ENCODE results near the gene EPHB1. TPM values are rescaled to one million over a fixed set of nuclear protein-coding genes. Genes with fewer than 3 reads are reported as not detected.

Gene EPHB1
- total RNA-seq, 1 donor from 2014 or later, result 0.53 TPM

GRCh38 chr3:134991003-134991402 is 195.9 kb downstream of the EPHB1 start:
- intact Hi-C loops (cut with DNase I), result no loop called here
- no peaks in the 10 kb centered on the region for H3K9me3 ChIP-seq
- no peak overlapping the region for H3K27ac ChIP-seq
- H3K36me3 ChIP-seq, result no peaks in the 10 kb centered on the region
- no peak for TF ChIP-seq CTCF (IDR thresholded peaks at IDR 0.05)
- DNase-seq (ENCODE audit: low spot score in 2 of 2), result no peak
- no peaks in the 10 kb centered on the region for H3K4me1 ChIP-seq
- no peak overlapping the region for H3K4me3 ChIP-seq
- H3K27me3 ChIP-seq, result no peaks in the 10 kb centered on the region

GRCh38 chr3:134991472-134992010 is 196.5 kb downstream of the EPHB1 start:
- Histone ChIP-seq H3K36me3 (no peaks in the 10 kb centered on the region), H3K4me3 (no peak overlapping the region), H3K27me3 (no peaks in the 10 kb centered on the region), H3K9me3 (no peaks in the 10 kb centered on the region), H3K27ac (no peak overlapping the region), H3K4me1 (no peaks in the 10 kb centered on the region)
- intact Hi-C loops (cut with DNase I), result no loop called here
- no peak for TF ChIP-seq CTCF (IDR thresholded peaks at IDR 0.05)
- DNase-seq (ENCODE audit: low spot score in 2 of 2), result no peak

GRCh38 chr3:134992180-134992579 is 197.1 kb downstream of the EPHB1 start:
- TF ChIP-seq CTCF (IDR thresholded peaks at IDR 0.05), result no peak
- Histone ChIP-seq H3K9me3 (no peaks in the 10 kb centered on the region), H3K36me3 (no peaks in the 10 kb centered on the region), H3K27me3 (no peaks in the 10 kb centered on the region), H3K27ac (no peak overlapping the region), H3K4me1 (no peaks in the 10 kb centered on the region), H3K4me3 (no peak overlapping the region)
- intact Hi-C loops (cut with DNase I), result no loop called here
- no peak for DNase-seq (ENCODE audit: low spot score in 2 of 2)

GRCh38 chr3:134992586-134992985 is 197.5 kb downstream of the EPHB1 start:
- H3K36me3 ChIP-seq, result no peaks in the 10 kb centered on the region
- H3K27ac ChIP-seq, result no peak overlapping the region
- no peak for TF ChIP-seq CTCF (IDR thresholded peaks at IDR 0.05)
- H3K4me3 ChIP-seq, result no peak overlapping the region
- H3K4me1 ChIP-seq, result no peaks in the 10 kb centered on the region
- no peak for DNase-seq (ENCODE audit: low spot score in 2 of 2)
- intact Hi-C loops (cut with DNase I), result no loop called here
- H3K27me3 ChIP-seq, result no peaks in the 10 kb centered on the region
- no peaks in the 10 kb centered on the region for H3K9me3 ChIP-seq

GRCh38 chr3:134993011-134993410 is 198.0 kb downstream of the EPHB1 start:
- Histone ChIP-seq H3K27ac (no peak overlapping the region), H3K4me1 (no peaks in the 10 kb centered on the region), H3K9me3 (no peaks in the 10 kb centered on the region), H3K36me3 (no peaks in the 10 kb centered on the region), H3K27me3 (no peaks in the 10 kb centered on the region), H3K4me3 (no peak overlapping the region)
- no peak for TF ChIP-seq CTCF (IDR thresholded peaks at IDR 0.05)
- intact Hi-C loops (cut with DNase I), result no loop called here
- DNase-seq (ENCODE audit: low spot score in 2 of 2), result no peak

- intact Hi-C loops (cut with DNase I), result no loop called here
- DNase-seq (ENCODE audit: low spot score in 2 of 2), result no peak
- H3K27me3 ChIP-seq, result no peaks in the 10 kb centered on the region
- no peak overlapping the region for H3K27ac ChIP-seq
- no peaks in the 10 kb centered on the region for H3K36me3 ChIP-seq
- no peak for TF ChIP-seq CTCF (IDR thresholded peaks at IDR 0.05)
- H3K9me3 ChIP-seq, result no peaks in the 10 kb centered on the region
- H3K4me3 ChIP-seq, result no peak overlapping the region
- H3K4me1 ChIP-seq, result no peaks in the 10 kb centered on the region
Measured at GRCh38 chr3:134998158-134998557, 203.1 kb downstream of the EPHB1 start.

Data from ascending aorta (tissue), 2 donors.